ENCODE measurements around the gene TTC28.
"Not testable (repeated sequence)": the region's sequence is repeated elsewhere in the genome, so short reads cannot be mapped to it uniquely, and the experiment has no call there.

TTC28 gene

DNA sequence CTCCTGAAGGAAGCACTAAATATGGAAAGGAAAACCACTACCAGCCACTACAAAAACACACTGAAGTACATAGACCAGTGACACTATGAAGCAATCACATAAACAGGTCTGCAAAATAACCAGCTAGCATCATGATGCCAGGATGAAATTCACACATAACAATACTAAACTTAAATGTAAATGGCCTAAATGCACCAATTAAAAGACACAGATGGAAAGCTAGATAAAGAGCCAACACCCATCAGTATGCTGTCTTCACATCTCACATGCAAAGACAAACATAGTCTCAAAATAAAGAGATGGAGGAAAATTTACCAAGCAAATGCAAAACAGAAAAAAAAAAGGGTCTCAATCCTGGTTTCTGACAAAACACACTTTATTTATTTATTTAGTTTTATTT lies 171.7 kb downstream of the TTC28 start:
- DNase-seq (ENCODE audit: low read depth in 1 of 2, low spot score in 1 of 2): no peak
- no peak for TF ChIP-seq JUND (IDR thresholded peaks at IDR 0.05; ENCODE audit: low read depth)
- in situ Hi-C loops (cut with HindIII; ENCODE audit: low pct_unique_long_range_greater_than_20kb, low sequenced_read_pairs): no loop called here

- DNase-seq (ENCODE audit: low read depth in 1 of 2, low spot score in 1 of 2): no peak
- in situ Hi-C loops (cut with HindIII; ENCODE audit: low pct_unique_long_range_greater_than_20kb, low sequenced_read_pairs): no loop called here
- no peak for TF ChIP-seq JUND (IDR thresholded peaks at IDR 0.05; ENCODE audit: low read depth)
Observed at GRCh38 chr22:28506150-28506535, 173.5 kb downstream of the TTC28 start.

DNA sequence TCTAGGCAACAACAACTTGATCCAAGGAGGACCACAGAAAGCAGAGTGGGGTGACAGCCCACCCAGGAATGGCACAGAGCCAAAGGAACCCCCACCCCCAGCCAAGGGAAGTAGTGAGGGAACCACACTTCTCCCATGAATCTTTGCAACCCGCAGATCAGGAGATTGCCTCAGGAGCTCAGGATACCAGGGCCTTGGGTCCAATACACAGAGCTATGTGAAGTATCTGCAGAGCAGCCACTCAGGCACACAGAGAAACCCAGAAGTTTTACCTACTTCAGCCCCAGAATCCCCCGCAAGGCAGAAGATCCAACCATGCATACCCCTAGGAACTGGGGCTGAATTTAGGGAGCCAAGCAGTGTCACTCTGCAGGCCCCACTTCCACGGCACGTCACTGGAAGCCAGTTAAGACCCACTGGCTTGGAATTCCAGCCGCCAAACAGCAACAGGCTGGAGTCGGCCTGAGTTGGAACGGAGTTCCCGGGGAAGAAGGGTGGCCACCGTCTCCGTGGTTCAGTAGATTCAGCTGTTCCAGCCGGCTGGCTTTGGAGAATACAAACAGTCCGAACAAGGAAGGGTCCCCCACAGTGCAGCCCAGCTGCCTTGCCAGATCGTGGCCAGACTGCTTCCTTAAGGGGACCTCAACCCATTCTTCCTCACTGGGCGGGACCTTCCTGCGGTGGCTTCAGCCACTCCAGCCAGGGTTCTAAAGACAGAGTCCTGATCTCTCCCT lies 174.1 kb downstream of the TTC28 start:
- no peak for TF ChIP-seq JUND (IDR thresholded peaks at IDR 0.05; ENCODE audit: low read depth)
- in situ Hi-C loops (cut with HindIII; ENCODE audit: low pct_unique_long_range_greater_than_20kb, low sequenced_read_pairs): no loop called here
- no peak for DNase-seq (ENCODE audit: low read depth in 1 of 2, low spot score in 1 of 2)

DNA sequence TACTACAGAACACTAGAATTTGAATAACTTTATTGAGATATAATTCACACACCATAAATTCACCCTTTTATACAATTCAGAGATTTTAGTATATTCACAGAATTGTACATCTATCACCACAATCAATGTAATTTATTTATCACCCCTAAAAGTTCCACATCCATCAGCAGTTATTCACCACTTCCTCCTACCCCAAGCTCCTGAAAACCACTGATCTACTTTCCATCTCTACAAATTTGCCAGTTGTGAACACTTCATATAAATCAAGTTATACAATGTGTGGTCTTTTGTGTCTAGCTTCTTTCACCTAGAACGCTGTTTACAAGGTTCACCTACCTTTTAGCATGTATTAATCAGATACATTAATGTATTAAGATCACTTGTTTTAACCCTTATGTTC lies 179.6 kb downstream of the TTC28 start:
- no peak for TF ChIP-seq JUND (IDR thresholded peaks at IDR 0.05; ENCODE audit: low read depth)
- in situ Hi-C loops (cut with HindIII; ENCODE audit: low pct_unique_long_range_greater_than_20kb, low sequenced_read_pairs): no loop called here
- DNase-seq (ENCODE audit: low read depth in 1 of 2, low spot score in 1 of 2): no peak

- no peak for TF ChIP-seq JUND (IDR thresholded peaks at IDR 0.05; ENCODE audit: low read depth)
- no peak for DNase-seq (ENCODE audit: low read depth in 1 of 2, low spot score in 1 of 2)
- in situ Hi-C loops (cut with HindIII; ENCODE audit: low pct_unique_long_range_greater_than_20kb, low sequenced_read_pairs): no loop called here
Observed at GRCh38 chr22:28498044-28498443, 181.6 kb downstream of the TTC28 start.

DNA sequence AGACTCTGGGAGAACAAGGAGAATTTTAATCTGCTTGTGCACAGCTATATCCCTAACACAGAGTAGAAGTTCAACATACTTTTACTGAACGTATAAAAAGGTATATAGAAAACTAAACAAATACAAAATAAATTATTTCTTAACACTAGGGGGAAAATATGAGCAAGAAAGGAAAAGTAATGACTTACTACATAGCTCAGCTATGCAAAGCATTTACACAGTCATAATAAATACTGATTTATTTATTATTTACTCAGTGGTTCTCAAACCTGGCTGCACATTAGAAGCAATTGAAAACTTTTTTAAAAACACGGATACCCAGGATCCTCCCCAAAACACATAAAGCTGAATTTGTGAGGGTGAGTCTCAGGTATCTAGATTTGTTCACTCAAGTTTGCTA lies 182.5 kb downstream of the TTC28 start:
- no peak for TF ChIP-seq JUND (IDR thresholded peaks at IDR 0.05; ENCODE audit: low read depth)

GRCh38 chr22:28491289-28491688 lies 188.4 kb downstream of the TTC28 start:
- in situ Hi-C loops (cut with HindIII; ENCODE audit: low pct_unique_long_range_greater_than_20kb, low sequenced_read_pairs); DNase-seq (ENCODE audit: low read depth in 1 of 2, low spot score in 1 of 2): not testable (repeated sequence)

More for the DNA sequence above, 182.5 kb downstream of the TTC28 start:
- no peak for DNase-seq (ENCODE audit: low read depth in 1 of 2, low spot score in 1 of 2)
- in situ Hi-C loops (cut with HindIII; ENCODE audit: low pct_unique_long_range_greater_than_20kb, low sequenced_read_pairs): no loop called here

- DNase-seq (ENCODE audit: low read depth in 1 of 2, low spot score in 1 of 2): no peak
- in situ Hi-C loops (cut with HindIII; ENCODE audit: low pct_unique_long_range_greater_than_20kb, low sequenced_read_pairs): no loop called here
- TF ChIP-seq JUND (IDR thresholded peaks at IDR 0.05; ENCODE audit: low read depth): no peak
Observed at GRCh38 chr22:28488825-28489224, 190.8 kb downstream of the TTC28 start.

DNA sequence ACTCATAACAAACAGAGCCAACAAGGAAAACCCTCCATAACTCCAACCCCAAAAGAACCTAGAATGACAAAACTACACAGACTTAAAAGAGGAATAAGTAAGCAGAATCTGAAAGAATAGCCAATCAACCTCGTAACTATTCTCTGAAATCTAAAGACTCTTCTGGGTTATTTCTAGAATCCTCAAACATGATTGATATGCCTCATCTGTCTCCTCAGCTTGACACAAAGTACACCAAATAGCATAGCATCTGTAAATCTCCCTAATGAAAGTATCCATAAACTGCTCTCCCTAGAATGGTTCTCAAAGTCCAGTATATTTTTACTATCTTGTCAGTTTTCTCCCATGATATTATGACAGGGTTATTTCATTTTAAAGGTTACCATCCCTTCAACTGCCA lies 195.0 kb downstream of the TTC28 start:
- TF ChIP-seq JUND (IDR thresholded peaks at IDR 0.05; ENCODE audit: low read depth): no peak
- no peak for DNase-seq (ENCODE audit: low read depth in 1 of 2, low spot score in 1 of 2)
- in situ Hi-C loops (cut with HindIII; ENCODE audit: low pct_unique_long_range_greater_than_20kb, low sequenced_read_pairs): no loop called here

GRCh38 chr22:28481725-28482124 lies 197.9 kb downstream of the TTC28 start:
- TF ChIP-seq JUND (IDR thresholded peaks at IDR 0.05; ENCODE audit: low read depth): no peak
- DNase-seq (ENCODE audit: low read depth in 1 of 2, low spot score in 1 of 2): no peak
- in situ Hi-C loops (cut with HindIII; ENCODE audit: low pct_unique_long_range_greater_than_20kb, low sequenced_read_pairs): no loop called here

- TF ChIP-seq JUND (IDR thresholded peaks at IDR 0.05; ENCODE audit: low read depth): no peak
- no peak for DNase-seq (ENCODE audit: low read depth in 1 of 2, low spot score in 1 of 2)
- in situ Hi-C loops (cut with HindIII; ENCODE audit: low pct_unique_long_range_greater_than_20kb, low sequenced_read_pairs): no loop called here
Observed at GRCh38 chr22:28480000-28480715, 199.5 kb downstream of the TTC28 start.

GRCh38 chr22:28478564-28478963 lies 201.1 kb downstream of the TTC28 start:
- DNase-seq (ENCODE audit: low read depth in 1 of 2, low spot score in 1 of 2): no peak
- in situ Hi-C loops (cut with HindIII; ENCODE audit: low pct_unique_long_range_greater_than_20kb, low sequenced_read_pairs): no loop called here
- TF ChIP-seq JUND (IDR thresholded peaks at IDR 0.05; ENCODE audit: low read depth): no peak

- DNase-seq (ENCODE audit: low read depth in 1 of 2, low spot score in 1 of 2): no peak
- in situ Hi-C loops (cut with HindIII; ENCODE audit: low pct_unique_long_range_greater_than_20kb, low sequenced_read_pairs): no loop called here
Observed at GRCh38 chr22:28477556-28477955, 202.1 kb downstream of the TTC28 start.

More at GRCh38 chr22:28477556-28477955, 202.1 kb downstream of the TTC28 start:
- no peak for TF ChIP-seq JUND (IDR thresholded peaks at IDR 0.05; ENCODE audit: low read depth)
